ENCODE data around the gene PATL2.
"Not testable (repeated sequence)": the region's sequence is repeated elsewhere in the genome, so short reads cannot be mapped to it uniquely, and the experiment has no call there.

The PATL2 gene

DNA sequence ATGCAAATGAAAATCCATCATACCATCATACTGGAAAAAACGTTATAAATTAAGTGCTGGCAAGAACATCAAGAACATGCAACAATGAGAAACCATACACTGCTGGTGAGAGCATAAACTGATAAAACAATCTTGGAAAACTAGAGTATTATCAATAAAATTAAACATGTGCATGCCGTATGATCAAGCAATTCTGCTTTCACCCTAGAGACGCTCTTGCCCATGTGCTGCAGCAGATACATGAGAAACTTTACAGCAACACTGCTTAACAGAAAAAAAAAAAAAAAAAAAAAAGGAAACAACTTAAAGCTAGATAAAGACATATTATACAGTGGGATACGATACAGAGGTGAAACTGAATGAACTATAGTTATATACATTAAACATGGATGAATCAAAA is 69.5 kb downstream of the PATL2 start:
- no peaks in the 10 kb centered on the region for H3K36me3 ChIP-seq (ENCODE audit: control insufficient read depth, insufficient read depth, low read length)

DNA sequence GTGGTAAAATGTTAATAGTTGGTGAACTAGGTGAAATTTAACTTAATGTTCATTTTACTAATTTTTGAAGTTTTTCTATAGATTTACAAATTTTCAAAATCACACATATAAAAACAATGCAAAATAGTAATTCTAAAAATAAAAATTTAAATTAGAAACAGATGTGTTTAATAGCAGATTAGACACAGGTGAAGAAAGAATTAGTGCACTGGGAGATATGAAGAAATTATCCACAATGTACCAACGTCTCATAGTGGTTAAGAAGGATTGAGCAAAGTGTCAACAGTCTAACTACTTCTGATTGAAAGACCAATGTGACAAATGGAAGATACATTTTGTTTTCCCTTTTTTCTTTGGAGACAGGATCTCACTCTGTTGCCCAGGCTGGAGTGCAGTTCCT is 74.1 kb downstream of the PATL2 start:
- Histone ChIP-seq H3K9ac (no peak overlapping the region), H3K4me2 (ENCODE audit: low read length) (no peak overlapping the region), H3K79me2 (no peaks in the 10 kb centered on the region), H3K36me3 (ENCODE audit: control insufficient read depth, insufficient read depth, low read length) (no peaks in the 10 kb centered on the region), H3K9me3 (ENCODE audit: control insufficient read depth, low read length) (no peaks in the 10 kb centered on the region), H3K27ac (no peak overlapping the region), H3K27me3 (ENCODE audit: control insufficient read depth, insufficient read depth, low read length) (no peaks in the 10 kb centered on the region), H3K4me1 (no peaks in the 10 kb centered on the region), H3K4me3 (ENCODE audit: low read depth, low read length) (no peak overlapping the region), H2AFZ (no peak overlapping the region)
- TF ChIP-seq, protein P1, sequence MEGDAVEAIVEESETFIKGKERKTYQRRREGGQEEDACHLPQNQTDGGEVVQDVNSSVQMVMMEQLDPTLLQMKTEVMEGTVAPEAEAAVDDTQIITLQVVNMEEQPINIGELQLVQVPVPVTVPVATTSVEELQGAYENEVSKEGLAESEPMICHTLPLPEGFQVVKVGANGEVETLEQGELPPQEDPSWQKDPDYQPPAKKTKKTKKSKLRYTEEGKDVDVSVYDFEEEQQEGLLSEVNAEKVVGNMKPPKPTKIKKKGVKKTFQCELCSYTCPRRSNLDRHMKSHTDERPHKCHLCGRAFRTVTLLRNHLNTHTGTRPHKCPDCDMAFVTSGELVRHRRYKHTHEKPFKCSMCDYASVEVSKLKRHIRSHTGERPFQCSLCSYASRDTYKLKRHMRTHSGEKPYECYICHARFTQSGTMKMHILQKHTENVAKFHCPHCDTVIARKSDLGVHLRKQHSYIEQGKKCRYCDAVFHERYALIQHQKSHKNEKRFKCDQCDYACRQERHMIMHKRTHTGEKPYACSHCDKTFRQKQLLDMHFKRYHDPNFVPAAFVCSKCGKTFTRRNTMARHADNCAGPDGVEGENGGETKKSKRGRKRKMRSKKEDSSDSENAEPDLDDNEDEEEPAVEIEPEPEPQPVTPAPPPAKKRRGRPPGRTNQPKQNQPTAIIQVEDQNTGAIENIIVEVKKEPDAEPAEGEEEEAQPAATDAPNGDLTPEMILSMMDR (IDR thresholded peaks at IDR 0.05) = no peak

More for the DNA sequence above, 69.5 kb downstream of the PATL2 start:
- TF ChIP-seq, protein P1 (IDR thresholded peaks at IDR 0.05) = no peak
- no peaks in the 10 kb centered on the region for H3K9me3 ChIP-seq (ENCODE audit: control insufficient read depth, low read length)
- H3K27ac ChIP-seq = no peak overlapping the region
- H3K4me3 ChIP-seq (ENCODE audit: low read depth, low read length) = no peak overlapping the region
- no peaks in the 10 kb centered on the region for H3K4me1 ChIP-seq
- no peak overlapping the region for H2AFZ ChIP-seq
- no peak overlapping the region for H3K4me2 ChIP-seq (ENCODE audit: low read length)
- H3K79me2 ChIP-seq = peaks cover 5% of the 10 kb centered on the region
- no peak overlapping the region for H3K9ac ChIP-seq
- H3K27me3 ChIP-seq (ENCODE audit: control insufficient read depth, insufficient read depth, low read length) = no peaks in the 10 kb centered on the region

DNA sequence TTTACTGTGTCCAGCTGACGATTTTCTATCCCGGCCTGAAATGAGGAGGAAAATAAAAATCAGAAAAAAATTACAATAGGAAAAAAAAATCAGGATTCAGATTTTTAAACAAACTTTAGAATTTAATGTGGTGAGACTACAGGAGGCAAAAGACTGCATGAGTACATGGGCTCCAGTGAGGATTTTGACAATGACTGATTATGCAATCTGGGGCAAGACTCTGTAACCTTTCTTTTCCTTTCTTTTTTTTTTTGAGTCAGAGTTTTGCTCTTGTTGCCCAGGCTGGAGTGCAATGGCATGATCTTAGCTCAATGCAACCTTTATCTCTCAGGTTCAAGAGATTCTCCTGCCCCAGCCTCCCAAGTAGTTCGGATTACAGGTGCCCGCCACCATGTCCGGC is 77.5 kb downstream of the PATL2 start:
- TF ChIP-seq, protein P1 (IDR thresholded peaks at IDR 0.05) = no peak
- Histone ChIP-seq H3K4me2 (ENCODE audit: low read length) (no peak overlapping the region), H3K27me3 (ENCODE audit: control insufficient read depth, insufficient read depth, low read length) (no peaks in the 10 kb centered on the region), H3K9me3 (ENCODE audit: control insufficient read depth, low read length) (no peaks in the 10 kb centered on the region), H3K4me3 (ENCODE audit: low read depth, low read length) (no peak overlapping the region), H3K79me2 (no peaks in the 10 kb centered on the region), H3K27ac (no peak overlapping the region), H3K9ac (no peak overlapping the region), H2AFZ (no peak overlapping the region), H3K4me1 (no peaks in the 10 kb centered on the region), H3K36me3 (ENCODE audit: control insufficient read depth, insufficient read depth, low read length) (no peaks in the 10 kb centered on the region)

DNA sequence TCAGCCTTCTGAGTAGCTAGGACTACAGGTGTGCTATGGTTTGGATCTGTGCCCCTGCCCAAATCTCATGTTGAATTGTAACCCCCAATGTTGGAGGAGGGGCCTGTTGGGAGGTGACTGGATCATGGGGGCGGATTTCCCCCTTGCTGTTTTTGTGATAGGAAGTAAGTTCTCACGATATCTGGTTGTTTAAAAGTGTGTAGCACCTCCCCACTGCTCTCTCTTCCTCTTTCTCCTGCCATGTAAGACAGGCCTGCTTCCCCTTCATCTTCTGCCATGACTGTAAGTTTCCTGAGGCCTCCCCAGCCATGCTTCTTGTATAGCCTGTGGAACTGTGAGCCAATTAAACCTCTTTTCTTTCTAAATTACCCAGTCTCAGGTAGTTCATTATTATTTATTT is 85.8 kb downstream of the PATL2 start:
- H3K4me1 ChIP-seq; H3K79me2 ChIP-seq; H3K27me3 ChIP-seq (ENCODE audit: control insufficient read depth, insufficient read depth, low read length); H2AFZ ChIP-seq; H3K36me3 ChIP-seq (ENCODE audit: control insufficient read depth, insufficient read depth, low read length); H3K4me3 ChIP-seq (ENCODE audit: low read depth, low read length); H3K9me3 ChIP-seq (ENCODE audit: control insufficient read depth, low read length); H3K27ac ChIP-seq; H3K9ac ChIP-seq; H3K4me2 ChIP-seq (ENCODE audit: low read length): not testable (repeated sequence)

DNA sequence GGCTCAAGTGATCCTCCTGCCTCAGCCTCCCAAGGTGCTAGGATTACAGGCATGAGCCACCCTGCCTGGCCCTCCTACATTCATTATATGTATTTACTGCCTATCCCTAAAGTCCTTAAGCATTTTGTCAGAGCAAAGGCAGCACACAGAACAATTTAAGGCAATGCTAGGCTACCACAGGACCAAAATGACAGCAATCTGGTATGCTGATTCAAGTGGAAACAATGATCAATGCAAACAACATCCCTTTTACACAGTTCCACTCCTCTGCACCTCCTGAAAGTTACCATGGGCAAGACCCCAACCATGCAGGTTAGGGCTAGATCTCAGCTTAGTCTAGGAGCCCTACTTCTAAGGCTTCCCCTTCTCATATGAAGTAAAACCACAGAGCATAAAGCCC is 87.9 kb downstream of the PATL2 start:
- no peak overlapping the region for H3K4me2 ChIP-seq (ENCODE audit: low read length)
- H3K36me3 ChIP-seq (ENCODE audit: control insufficient read depth, insufficient read depth, low read length) = no peaks in the 10 kb centered on the region
- no peaks in the 10 kb centered on the region for H3K9me3 ChIP-seq (ENCODE audit: control insufficient read depth, low read length)
- no peaks in the 10 kb centered on the region for H3K27me3 ChIP-seq (ENCODE audit: control insufficient read depth, insufficient read depth, low read length)
- no peak overlapping the region for H3K9ac ChIP-seq
- H2AFZ ChIP-seq = no peak overlapping the region
- H3K4me1 ChIP-seq = no peaks in the 10 kb centered on the region
- H3K4me3 ChIP-seq (ENCODE audit: low read depth, low read length) = no peak overlapping the region
- no peak overlapping the region for H3K27ac ChIP-seq
- H3K79me2 ChIP-seq = no peaks in the 10 kb centered on the region
- TF ChIP-seq, protein P1 (IDR thresholded peaks at IDR 0.05) = no peak
